Neural progenitor cell (in vitro differentiated cells): ENCODE data around the gene CRISPLD2. TPM values are rescaled to one million over a fixed set of nuclear protein-coding genes. Genes with fewer than 3 reads are reported as not detected.
A peak's percentile ranks its signal among the peaks of the same experiment; 100 is the strongest.

ENCODE experiments used
- DNase-seq: peaks from one replicate; pipeline ENCODE4 v3.0.0-alpha.2; 2016; ENCODE audit warnings: low spot score
- H2AFZ ChIP-seq: fragments of 200-600 bp; sonication (generic); replicated peaks from 2 replicates; pipeline ENCODE4 v1.6.1; 2016; ENCODE audit warnings: antibody characterized with exemption
- H3F3A ChIP-seq: fragments of 200-600 bp; sonication (generic); 2 replicates; pipeline ENCODE4 v1.6.1; 2016; ENCODE audit warnings: antibody characterized with exemption, low read depth
- H3K27ac ChIP-seq: fragments of 200-600 bp; sonication (generic); 2 replicates; pipeline ENCODE4 v1.5.1; 2016; ENCODE audit warnings: mild to moderate bottlenecking
- H3K27me3 ChIP-seq: fragments of 200-600 bp; sonication (generic); 2 replicates; pipeline ENCODE4 v1.6.1; 2016; ENCODE audit warnings: mild to moderate bottlenecking, moderate library complexity
- H3K36me3 ChIP-seq: fragments of 200-600 bp; sonication (generic); 2 replicates; pipeline ENCODE4 v1.5.1; 2016
- H3K4me1 ChIP-seq: fragments of 200-600 bp; sonication (generic); 2 replicates; pipeline ENCODE4 v1.6.1; 2016; ENCODE audit warnings: mixed run types
- H3K4me2 ChIP-seq: fragments of 200-600 bp; sonication (generic); 2 replicates; pipeline ENCODE4 v1.6.1; 2016
- H3K4me3 ChIP-seq: fragments of 200-600 bp; sonication (generic); 2 replicates; pipeline ENCODE4 v1.5.1; 2016
- H3K79me2 ChIP-seq: fragments of 200-600 bp; sonication (generic); 2 replicates; pipeline ENCODE4 v1.6.1; 2016; ENCODE audit warnings: low read depth
- H3K9ac ChIP-seq: fragments of 200-600 bp; sonication (generic); 2 replicates; pipeline ENCODE4 v1.6.1; 2016
- H3K9me3 ChIP-seq: fragments of 200-600 bp; sonication (generic); 2 replicates; pipeline ENCODE4 v1.5.1; 2016; ENCODE audit warnings: low read depth
- H4K20me1 ChIP-seq: fragments of 200-600 bp; sonication (generic); 2 replicates; pipeline ENCODE4 v1.6.1; 2016; ENCODE audit warnings: low read depth
- H3K27ac Mint-ChIP-seq: 3 replicates; pipeline ENCODE4 v1.8.0; 2021; ENCODE audit warnings: mixed read lengths
- H3K27me3 Mint-ChIP-seq: 2 replicates; pipeline ENCODE4 v1.8.0; 2022; ENCODE audit warnings: low read depth, mild to moderate bottlenecking, inconsistent platforms, moderate library complexity, mixed read lengths; ENCODE audit not compliant: insufficient read depth
- H3K36me3 Mint-ChIP-seq: 3 replicates; pipeline ENCODE4 v1.8.0; 2021; ENCODE audit warnings: mixed read lengths
- H3K4me1 Mint-ChIP-seq: 3 replicates; pipeline ENCODE4 v1.8.0; 2021; ENCODE audit warnings: mixed read lengths
- H3K4me3 Mint-ChIP-seq: 3 replicates; pipeline ENCODE4 v1.8.0; 2021; ENCODE audit warnings: mild to moderate bottlenecking, moderate library complexity, mixed read lengths
- H3K9me3 Mint-ChIP-seq: 3 replicates; pipeline ENCODE4 v1.8.0; 2020; ENCODE audit warnings: mixed read lengths
- EZH2 ChIP-seq: fragments of 200-600 bp; sonication (generic); IDR thresholded peaks from 2 replicates; pipeline ENCODE4 v1.6.1; 2017; ENCODE audit warnings: antibody characterized with exemption, mild to moderate bottlenecking, moderate library complexity
- EZH2phosphoT487 ChIP-seq: fragments of 200-600 bp; sonication (generic); IDR thresholded peaks from 2 replicates; pipeline ENCODE4 v1.6.1; 2017; ENCODE audit warnings: antibody characterized with exemption
- total RNA-seq: library from RNA; depleted of rRNA; stranded (reverse); fragments of >200 nt; gene quantifications from 2 replicates; pipeline ENCODE4 v1.2.3, GENCODE V29; 2015; ENCODE audit warnings: low replicate concordance
- TF ChIP-seq, protein P1 (sequence below): fragments of 200-600 bp; sonication (generic); IDR thresholded peaks from 2 replicates; pipeline ENCODE4 v1.5.1; 2017; ENCODE audit warnings: antibody characterized with exemption, mild to moderate bottlenecking

CRISPLD2 gene
- total RNA-seq, 1 donor from 2014 or later: 0.11 TPM

- H3K4me1 Mint-ChIP-seq: peaks cover 37% of the 10 kb centered on the region
- Histone ChIP-seq H3K4me2 (peak overlapping the region; percentile 67), H3K4me1 (peaks cover 15% of the 10 kb centered on the region), H3K27ac (no peak overlapping the region), H3K4me3 (no peak overlapping the region), H3F3A (peaks cover 8% of the 10 kb centered on the region), H3K9me3 (no peaks in the 10 kb centered on the region), H3K36me3 (no peaks in the 10 kb centered on the region), H3K27me3 (no peaks in the 10 kb centered on the region), H2AFZ (peak overlapping the region; percentile 100), H4K20me1 (no peaks in the 10 kb centered on the region), H3K79me2 (no peaks in the 10 kb centered on the region), H3K9ac (no peak overlapping the region)
- H3K36me3 Mint-ChIP-seq: no peaks in the 10 kb centered on the region
- peak overlapping the region; percentile 43 for H3K27ac Mint-ChIP-seq
- DNase-seq: no peak
- H3K27me3 Mint-ChIP-seq: peaks cover 15% of the 10 kb centered on the region
- H3K9me3 Mint-ChIP-seq: peaks cover 8% of the 10 kb centered on the region
- no peak overlapping the region for H3K4me3 Mint-ChIP-seq
- TF ChIP-seq, protein P1, sequence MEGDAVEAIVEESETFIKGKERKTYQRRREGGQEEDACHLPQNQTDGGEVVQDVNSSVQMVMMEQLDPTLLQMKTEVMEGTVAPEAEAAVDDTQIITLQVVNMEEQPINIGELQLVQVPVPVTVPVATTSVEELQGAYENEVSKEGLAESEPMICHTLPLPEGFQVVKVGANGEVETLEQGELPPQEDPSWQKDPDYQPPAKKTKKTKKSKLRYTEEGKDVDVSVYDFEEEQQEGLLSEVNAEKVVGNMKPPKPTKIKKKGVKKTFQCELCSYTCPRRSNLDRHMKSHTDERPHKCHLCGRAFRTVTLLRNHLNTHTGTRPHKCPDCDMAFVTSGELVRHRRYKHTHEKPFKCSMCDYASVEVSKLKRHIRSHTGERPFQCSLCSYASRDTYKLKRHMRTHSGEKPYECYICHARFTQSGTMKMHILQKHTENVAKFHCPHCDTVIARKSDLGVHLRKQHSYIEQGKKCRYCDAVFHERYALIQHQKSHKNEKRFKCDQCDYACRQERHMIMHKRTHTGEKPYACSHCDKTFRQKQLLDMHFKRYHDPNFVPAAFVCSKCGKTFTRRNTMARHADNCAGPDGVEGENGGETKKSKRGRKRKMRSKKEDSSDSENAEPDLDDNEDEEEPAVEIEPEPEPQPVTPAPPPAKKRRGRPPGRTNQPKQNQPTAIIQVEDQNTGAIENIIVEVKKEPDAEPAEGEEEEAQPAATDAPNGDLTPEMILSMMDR: no peak
- no peak for TF ChIP-seq EZH2
- no peak for TF ChIP-seq EZH2phosphoT487
These were observed 65.6 kb downstream of the CRISPLD2 start for GRCh38 chr16:84885342-84885910.

- peak overlapping the region; percentile 88 for H3K27ac Mint-ChIP-seq
- Histone ChIP-seq H3K79me2 (no peaks in the 10 kb centered on the region), H3F3A (peaks cover 8% of the 10 kb centered on the region), H3K9ac (no peak overlapping the region), H3K4me3 (no peak overlapping the region), H3K9me3 (no peaks in the 10 kb centered on the region), H3K4me2 (no peak overlapping the region), H2AFZ (no peak overlapping the region), H3K27ac (no peak overlapping the region), H4K20me1 (no peaks in the 10 kb centered on the region), H3K36me3 (no peaks in the 10 kb centered on the region), H3K4me1 (peaks cover 21% of the 10 kb centered on the region), H3K27me3 (no peaks in the 10 kb centered on the region)
- peaks cover 3% of the 10 kb centered on the region for H3K9me3 Mint-ChIP-seq
- peaks cover 6% of the 10 kb centered on the region for H3K27me3 Mint-ChIP-seq
- no peak overlapping the region for H3K4me3 Mint-ChIP-seq
- H3K36me3 Mint-ChIP-seq: no peaks in the 10 kb centered on the region
- peaks cover 41% of the 10 kb centered on the region for H3K4me1 Mint-ChIP-seq
- TF ChIP-seq EZH2phosphoT487 (no peak), EZH2 (no peak)
- TF ChIP-seq, protein P1: no peak
- no peak for DNase-seq
These were observed 66.8 kb downstream of the CRISPLD2 start for GRCh38 chr16:84886497-84887090.

DNA sequence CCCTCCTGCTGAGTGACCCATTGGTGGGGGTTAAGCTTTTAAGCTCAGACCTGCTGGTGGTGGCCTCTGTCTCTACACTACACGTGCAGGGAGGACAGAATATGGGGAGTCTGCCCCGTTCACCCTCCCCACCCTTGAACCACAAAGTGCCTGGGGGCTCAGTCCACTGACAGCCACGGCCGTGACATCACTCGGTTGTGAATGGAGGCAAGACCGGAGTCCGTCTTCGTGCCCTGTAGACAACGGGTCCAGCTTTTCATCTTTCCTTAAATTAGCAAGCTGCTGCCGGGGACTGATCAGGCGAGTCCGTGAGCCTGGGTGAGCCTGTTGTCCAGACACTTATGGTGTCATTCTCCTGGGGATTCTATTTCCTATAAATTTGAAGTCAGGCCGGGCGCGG, 67.4 kb downstream of the CRISPLD2 start:
- H3K27ac Mint-ChIP-seq: no peak overlapping the region
- peaks cover 6% of the 10 kb centered on the region for H3K27me3 Mint-ChIP-seq
- Histone ChIP-seq H3K27me3 (no peaks in the 10 kb centered on the region), H3K9me3 (no peaks in the 10 kb centered on the region), H3K9ac (no peak overlapping the region), H2AFZ (no peak overlapping the region), H3K4me1 (peaks cover 24% of the 10 kb centered on the region), H3K4me2 (no peak overlapping the region), H3F3A (peaks cover 8% of the 10 kb centered on the region), H3K4me3 (no peak overlapping the region), H4K20me1 (no peaks in the 10 kb centered on the region), H3K27ac (no peak overlapping the region), H3K36me3 (no peaks in the 10 kb centered on the region), H3K79me2 (no peaks in the 10 kb centered on the region)
- DNase-seq: no peak
- H3K9me3 Mint-ChIP-seq: peaks cover 3% of the 10 kb centered on the region
- H3K36me3 Mint-ChIP-seq: no peaks in the 10 kb centered on the region
- TF ChIP-seq, protein P1: no peak
- TF ChIP-seq EZH2: no peak
- no peak for TF ChIP-seq EZH2phosphoT487
- H3K4me3 Mint-ChIP-seq: no peak overlapping the region
- H3K4me1 Mint-ChIP-seq: peaks cover 41% of the 10 kb centered on the region
